Activated T-cell treated with anti-CD3 and anti-CD28 coated beads for 4 hours (primary cell): Measurements from ENCODE around the gene SEMA3C.

Experiments
- DNase-seq: peaks from one replicate; pipeline ENCODE4 v3.0.0-alpha.2; 2020

SEMA3C gene

GRCh38 chr7:80924090-80924489 lies 5.2 kb upstream of the SEMA3C start:
- DNase-seq: no peak

- no peak for DNase-seq
Measured at GRCh38 chr7:80923211-80923612, 4.4 kb upstream of the SEMA3C start.

GRCh38 chr7:80922253-80923049 lies 3.6 kb upstream of the SEMA3C start:
- no peak for DNase-seq

- no peak for DNase-seq
Measured at GRCh38 chr7:80921130-80921529, 2.3 kb upstream of the SEMA3C start.

GRCh38 chr7:80918399-80918798 lies 452 bp downstream of the SEMA3C start:
- no peak for DNase-seq

- no peak for DNase-seq
Measured at GRCh38 chr7:80916770-80917741, 1.8 kb downstream of the SEMA3C start.

- no peak for DNase-seq
Measured at GRCh38 chr7:80910228-80910627, 8.6 kb downstream of the SEMA3C start.

GRCh38 chr7:80908360-80908797 lies 10.5 kb downstream of the SEMA3C start:
- no peak for DNase-seq

GRCh38 chr7:80907612-80908011 lies 11.2 kb downstream of the SEMA3C start:
- DNase-seq: no peak

- no peak for DNase-seq
Measured at GRCh38 chr7:80907141-80907601, 11.7 kb downstream of the SEMA3C start.

- no peak for DNase-seq
Measured at GRCh38 chr7:80905334-80905733, 13.5 kb downstream of the SEMA3C start.

GRCh38 chr7:80902716-80903308 lies 16.0 kb downstream of the SEMA3C start:
- DNase-seq: no peak

- no peak for DNase-seq
Measured at GRCh38 chr7:80902019-80902418, 16.8 kb downstream of the SEMA3C start.

GRCh38 chr7:80900583-80901576 lies 18.0 kb downstream of the SEMA3C start:
- no peak for DNase-seq

- no peak for DNase-seq
Measured at GRCh38 chr7:80896906-80897598, 21.8 kb downstream of the SEMA3C start.

GRCh38 chr7:80895056-80895455 lies 23.8 kb downstream of the SEMA3C start:
- no peak for DNase-seq

- DNase-seq: no peak
Measured at GRCh38 chr7:80891259-80891544, 27.6 kb downstream of the SEMA3C start.

- DNase-seq: no peak
Measured at GRCh38 chr7:80890426-80891258, 28.2 kb downstream of the SEMA3C start.

GRCh38 chr7:80889525-80889924 lies 29.3 kb downstream of the SEMA3C start:
- DNase-seq: no peak

- no peak for DNase-seq
Measured at GRCh38 chr7:80885757-80886156, 33.1 kb downstream of the SEMA3C start.
